Left renal pelvis (tissue), 4 donors: Measurements from ENCODE around the gene EIF3M. TPM values are rescaled to one million over a fixed set of nuclear protein-coding genes. Genes with fewer than 3 reads are reported as not detected.
"Not testable (repeated sequence)": the region's sequence is repeated elsewhere in the genome, so short reads cannot be mapped to it uniquely, and the experiment has no call there.

Source experiments
- DNase-seq, 4 donors: peaks; one replicate each; pipeline ENCODE4 v3.0.0-alpha.2; 2013; ENCODE audit warnings: low read depth in 4 of 4, low spot score in 3 of 4
- polyA plus RNA-seq, 4 donors: library from polyadenylated mRNA; unstranded; fragments of 120-200 nt; gene quantifications; one replicate each; pipeline ENCODE4 v1.2.1, GENCODE V29; 2013; ENCODE audit not compliant: insufficient read length in 4 of 4

Gene EIF3M
- polyA plus RNA-seq, 4 donors = 446 to 745 (median 687) TPM

DNA sequence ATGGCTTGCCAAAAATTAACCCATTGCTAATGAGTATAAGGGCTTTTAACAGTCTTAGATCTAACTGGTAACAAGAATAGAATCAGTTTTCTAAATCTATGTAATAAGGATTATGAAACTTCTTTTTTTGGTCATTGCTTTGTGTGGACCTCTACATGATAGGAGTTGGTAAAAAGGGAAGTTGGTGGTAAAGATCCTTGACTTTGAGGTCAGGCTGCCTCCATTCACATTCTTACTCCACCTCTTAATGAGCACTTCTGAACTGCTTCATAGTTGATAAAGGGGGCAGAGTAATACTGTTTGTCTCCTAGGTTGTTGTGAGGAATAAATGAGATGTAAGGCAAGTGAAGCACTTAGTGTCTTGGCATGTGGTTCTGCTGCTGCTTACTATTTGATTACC lies 10.6 kb downstream of the EIF3M start:
- DNase-seq = no peak

DNA sequence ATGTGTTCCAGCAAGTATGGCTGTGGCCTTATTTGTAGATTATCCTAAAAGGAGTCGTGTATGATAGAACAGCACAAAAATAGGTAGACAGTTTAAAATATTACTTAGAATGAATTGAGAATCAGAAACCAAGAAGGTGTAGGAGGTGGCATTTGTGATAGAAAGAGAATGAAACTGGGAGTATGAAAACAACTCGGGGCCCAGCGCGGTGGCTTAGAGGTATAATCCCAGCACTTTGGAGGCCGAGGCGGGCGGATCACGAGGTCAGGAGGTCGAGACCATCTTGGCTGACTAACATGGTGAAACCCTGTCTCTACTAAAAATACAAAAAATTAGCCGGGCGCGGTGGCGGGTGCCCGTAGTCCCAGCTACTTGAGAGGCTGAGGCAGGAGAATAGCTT lies 12.5 kb downstream of the EIF3M start:
- not testable (repeated sequence) for DNase-seq

DNA sequence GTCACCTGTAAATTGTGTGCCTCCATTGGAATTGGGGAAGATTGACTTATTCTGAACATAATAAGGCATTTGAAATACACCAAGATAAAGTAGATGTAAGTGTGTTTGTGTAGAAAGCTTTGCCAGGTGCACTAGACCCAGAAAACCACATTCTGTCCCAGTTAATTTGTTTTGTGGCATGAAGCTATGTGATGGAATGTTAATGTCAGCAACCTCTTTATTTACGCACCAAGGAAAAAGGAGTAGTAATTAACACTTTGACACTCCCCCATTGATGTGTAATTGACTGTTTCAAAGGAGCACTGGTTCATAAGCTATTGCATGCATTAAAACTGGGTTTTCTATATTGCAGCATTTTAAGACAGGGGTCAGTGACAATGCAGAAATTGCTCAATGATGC lies 14.3 kb downstream of the EIF3M start:
- DNase-seq = peak in 1 of 4 donors; percentile 58

DNA sequence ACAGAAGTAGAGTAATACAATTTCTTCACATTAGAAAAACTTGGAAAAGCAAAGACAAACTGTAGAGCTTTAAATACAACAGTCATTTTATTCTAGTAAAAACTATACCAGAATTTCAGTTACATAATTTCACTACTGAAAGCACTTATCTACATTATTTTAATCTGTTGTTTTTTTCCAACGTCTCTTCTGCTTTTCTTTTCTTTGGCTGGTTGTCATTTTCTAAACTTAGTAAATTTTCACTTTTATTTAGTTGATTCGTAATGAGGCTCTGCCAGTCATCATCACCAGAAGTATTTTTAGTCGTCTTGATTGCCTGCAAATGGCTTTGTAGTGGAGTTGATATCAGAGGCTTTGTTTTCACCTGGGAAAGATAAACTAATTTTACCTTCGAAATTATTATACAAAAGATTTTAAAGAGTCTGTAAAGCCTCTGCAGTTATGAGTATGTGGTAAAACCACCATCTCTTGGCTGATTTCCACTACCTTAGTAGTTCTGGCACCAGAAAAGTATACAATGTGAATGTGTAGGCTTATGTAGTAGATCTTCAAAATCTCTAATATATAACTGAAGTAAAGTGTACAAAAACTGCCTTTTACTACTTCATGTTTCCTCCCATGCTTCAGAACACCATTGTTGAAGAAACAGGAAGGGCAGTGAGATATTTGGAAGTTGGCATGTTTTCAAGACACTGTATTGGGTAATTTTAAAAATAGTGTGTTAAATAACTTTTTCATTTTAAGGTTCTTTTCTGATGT lies 19.2 kb downstream of the EIF3M start:
- DNase-seq = no peak

DNA sequence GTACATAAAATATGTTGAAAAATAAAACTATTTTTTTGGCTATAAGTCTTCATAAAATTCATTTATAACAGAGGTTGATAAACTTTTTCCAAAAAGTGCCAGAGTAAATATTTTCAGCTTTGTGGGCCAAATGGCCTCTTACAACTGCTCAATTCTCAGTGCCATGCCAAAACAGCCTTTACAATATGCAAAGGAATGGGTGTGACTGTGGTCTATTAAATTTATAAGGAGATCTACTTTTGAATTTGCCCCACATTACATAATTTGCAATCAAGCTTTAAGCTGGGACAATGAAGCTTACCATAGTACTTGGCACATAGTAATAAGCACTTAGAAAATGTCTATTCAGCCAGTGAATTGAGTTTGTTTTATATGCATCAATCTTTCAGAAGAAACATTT lies 22.6 kb downstream of the EIF3M start:
- DNase-seq = no peak

DNA sequence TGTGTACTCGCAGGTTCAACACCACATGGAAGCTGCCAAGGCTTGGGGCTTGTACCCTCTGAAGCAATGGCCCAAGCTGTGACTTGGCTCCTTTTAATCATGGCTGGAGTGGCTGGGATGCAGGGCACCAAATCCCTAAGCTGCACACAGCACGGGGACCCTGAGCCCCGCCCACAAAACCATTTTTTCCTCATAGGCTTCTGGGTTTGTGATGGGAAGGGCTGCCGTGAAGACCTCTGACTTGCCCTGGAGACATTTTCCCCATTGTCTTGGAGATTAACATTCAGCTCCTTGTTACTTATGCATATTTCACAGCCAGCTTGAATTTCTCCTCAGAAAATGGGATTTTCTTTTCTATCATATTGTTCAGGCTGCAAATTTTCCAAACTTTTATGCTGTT lies 25.2 kb downstream of the EIF3M start:
- DNase-seq = not testable (repeated sequence)

DNA sequence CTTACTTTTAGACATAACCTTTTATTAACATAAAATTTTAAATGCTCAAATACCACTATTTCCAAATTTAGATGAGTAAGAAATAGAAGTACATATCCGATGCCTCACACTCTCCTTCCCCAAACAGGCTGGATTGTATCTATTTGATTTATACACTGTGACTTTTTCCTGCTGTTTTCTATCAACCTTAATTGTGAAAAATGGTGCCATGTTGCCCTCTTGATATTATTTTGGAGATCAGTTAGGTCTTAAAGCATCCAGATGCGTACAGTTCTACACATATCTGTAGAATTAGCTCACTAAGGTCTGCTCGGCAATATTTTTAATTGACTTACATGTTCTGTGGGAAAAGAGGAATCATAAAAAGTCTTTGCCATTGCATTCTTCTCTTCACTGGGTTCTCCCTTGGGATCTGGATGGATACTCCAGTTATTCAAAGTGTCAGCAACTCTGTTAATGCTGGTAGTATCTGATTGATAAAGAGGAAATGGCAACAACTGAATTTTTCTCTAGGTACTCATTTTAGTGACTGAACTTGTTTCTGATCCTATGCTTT lies 27.2 kb downstream of the EIF3M start:
- no peak for DNase-seq

DNA sequence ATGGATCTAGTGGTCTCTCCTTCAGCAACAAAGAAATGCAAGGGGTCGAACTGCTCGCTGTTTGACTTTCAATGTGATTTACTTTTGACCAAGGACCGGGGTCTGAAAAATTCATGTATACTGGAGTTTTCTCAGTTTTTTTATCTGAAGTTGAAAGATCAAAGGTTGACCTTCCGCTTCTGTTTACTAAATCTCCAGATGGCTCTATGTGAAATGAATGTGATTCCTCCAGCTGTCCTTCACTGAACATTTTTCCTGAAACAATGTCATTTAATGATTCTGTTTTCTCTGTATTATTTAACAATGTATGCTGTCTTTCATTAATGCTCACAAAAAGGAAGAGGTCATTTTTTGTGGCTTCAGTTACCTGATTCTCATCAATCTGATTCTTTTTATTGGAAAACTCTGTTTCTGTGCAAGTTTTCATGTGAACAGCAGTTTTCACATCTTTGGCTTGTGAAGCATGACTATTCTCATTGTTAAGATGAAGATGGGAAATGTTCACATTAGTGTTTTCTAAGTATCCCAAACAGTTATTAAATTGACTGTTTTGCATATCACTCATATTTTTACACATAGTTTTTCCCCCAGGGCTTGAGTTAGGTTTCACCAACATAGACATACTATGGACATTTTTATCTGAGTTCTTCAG lies 30.0 kb downstream of the EIF3M start:
- no peak for DNase-seq

DNA sequence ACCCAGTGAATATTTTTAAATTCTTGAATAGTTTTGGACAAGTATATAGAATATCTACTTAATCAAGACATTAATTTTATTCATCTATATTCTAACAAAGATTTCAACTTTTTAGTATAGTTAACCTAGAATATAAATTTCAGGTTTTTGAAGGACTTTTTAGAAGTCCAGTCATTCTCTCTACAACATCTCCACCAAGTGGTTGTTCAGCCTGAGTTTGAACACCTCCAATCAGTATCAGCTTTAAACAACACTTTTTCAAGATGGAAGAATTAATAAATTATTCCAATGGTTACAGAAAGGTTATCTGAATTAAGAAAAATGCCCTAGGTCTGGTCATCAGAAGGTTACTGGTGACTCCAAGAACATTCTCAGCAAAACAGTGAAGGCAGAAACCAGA lies 31.8 kb downstream of the EIF3M start:
- no peak for DNase-seq

DNA sequence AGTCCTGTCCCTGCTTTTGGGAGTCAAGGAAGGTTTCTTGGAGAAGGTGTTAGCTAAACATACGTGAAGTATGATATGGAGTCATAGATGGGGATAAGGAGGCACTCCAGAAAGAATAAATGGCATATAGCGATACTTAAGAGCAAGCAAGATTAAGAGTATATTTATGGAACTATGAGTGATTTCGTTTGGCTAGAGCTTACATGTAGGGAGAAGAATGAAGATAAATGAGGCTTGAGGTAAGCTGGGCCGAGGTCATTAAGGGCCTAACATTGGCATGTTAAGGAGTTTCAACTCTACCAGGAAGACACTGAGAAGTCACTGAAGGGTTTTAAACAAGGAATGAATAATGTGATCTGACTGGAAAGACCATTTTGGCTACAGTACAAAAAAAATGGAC lies 33.3 kb downstream of the EIF3M start:
- no peak for DNase-seq

DNA sequence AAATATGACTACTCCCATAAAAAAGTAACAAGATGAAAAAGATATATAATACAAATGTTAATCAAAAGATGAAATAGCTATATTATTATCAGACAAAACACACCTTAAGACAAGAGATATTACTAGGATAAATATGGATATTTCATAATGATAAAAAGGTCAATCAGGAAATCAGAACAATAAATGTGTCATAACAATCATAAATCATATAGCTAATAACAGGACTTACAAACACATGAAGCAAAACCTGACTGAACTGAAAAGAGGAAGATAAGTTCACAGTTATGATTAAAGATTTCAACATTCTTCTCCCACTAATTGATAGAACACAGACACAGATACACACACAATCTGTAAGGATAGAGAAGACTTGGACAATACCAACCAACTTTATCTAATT lies 47.2 kb downstream of the EIF3M start:
- DNase-seq = no peak

DNA sequence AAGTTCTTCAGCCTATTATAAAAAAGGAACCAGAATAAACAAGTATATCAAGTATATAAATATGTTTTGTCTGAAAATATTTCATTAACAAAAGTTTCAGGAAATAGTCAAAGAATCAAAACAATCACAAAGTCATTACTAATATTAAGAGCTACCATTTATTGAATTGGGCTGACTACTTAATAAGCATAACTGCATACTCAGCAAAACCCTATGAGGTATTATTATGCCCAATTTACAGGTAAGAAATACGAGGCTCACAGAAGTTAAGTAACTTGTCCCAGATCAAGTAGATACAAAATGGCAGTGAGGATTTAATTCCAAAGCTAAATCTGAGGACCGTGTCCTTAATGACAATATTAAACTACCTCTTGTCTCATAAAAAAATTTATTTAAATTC lies 52.2 kb downstream of the EIF3M start:
- no peak for DNase-seq

DNA sequence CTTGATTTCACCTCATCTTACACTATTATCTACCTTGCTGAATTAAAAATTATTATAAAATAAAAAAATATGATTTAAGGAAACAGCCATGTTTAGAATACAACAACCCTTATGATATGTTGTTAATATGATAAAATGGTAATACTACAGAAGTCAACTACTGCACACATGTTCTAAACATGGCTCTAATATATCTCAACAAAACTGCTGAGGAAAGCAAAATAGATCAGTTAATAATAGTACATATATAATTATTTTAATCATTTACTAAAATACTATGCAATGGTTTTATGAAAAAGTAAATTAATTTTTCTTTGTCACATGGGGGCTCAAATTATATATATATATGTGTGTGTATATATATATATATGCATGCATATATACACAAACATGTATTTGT lies 57.7 kb downstream of the EIF3M start:
- no peak for DNase-seq

DNA sequence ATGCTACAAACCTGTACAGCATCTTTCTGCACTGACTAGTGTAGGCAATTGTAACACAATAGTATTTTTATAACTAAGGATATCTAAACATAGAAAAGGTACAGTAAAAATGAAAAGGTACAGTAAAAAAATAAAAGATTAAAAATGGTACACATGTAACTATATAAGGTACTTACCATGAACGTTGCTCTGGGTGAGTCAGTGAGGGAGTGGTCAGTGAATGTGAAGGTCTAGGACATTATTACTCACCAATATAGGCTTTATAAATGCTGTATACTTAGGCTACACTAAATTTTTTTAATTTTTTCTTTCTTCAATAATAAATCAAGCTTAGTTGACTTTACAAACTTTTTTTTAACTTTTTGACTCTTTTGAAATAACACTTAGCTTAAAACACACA lies 59.9 kb downstream of the EIF3M start:
- DNase-seq = no peak

Other genes with a start within 250 kb of the EIF3M start
- gene WT1, start 148.3 kb upstream of the EIF3M start, polyA plus RNA-seq = 100 to 1,000 TPM; 126 to 248 (median 228) TPM
- under 1 TPM; 0.19 to 0.34 (median 0.25) TPM for gene CCDC73, start 210.8 kb downstream of the EIF3M start, polyA plus RNA-seq
- 1 to 10 TPM in 3 of 4 donors, under 1 TPM in 1; 0.45 to 6.6 (median 6.5) TPM for gene PRRG4, start 246.1 kb downstream of the EIF3M start, polyA plus RNA-seq